Left ventricle myocardium inferior (tissue), 1 donor: Measurements from ENCODE around the gene BAG1. TPM values are rescaled to one million over a fixed set of nuclear protein-coding genes. Genes with fewer than 3 reads are reported as not detected.

Experiments
- DNase-seq: peaks from one replicate; pipeline ENCODE4 v3.0.0-alpha.2; 2020
- H3K27ac ChIP-seq: fragments of 200-600 bp; replicated peaks from 2 replicates; pipeline ENCODE4 v1.8.0; 2021
- H3K27me3 ChIP-seq: fragments of 200-600 bp; 2 replicates; pipeline ENCODE4 v1.8.0; 2021; ENCODE audit warnings: low read depth
- H3K36me3 ChIP-seq: fragments of 200-600 bp; 2 replicates; pipeline ENCODE4 v1.8.0; 2021
- H3K4me1 ChIP-seq: fragments of 200-600 bp; 2 replicates; pipeline ENCODE4 v1.8.0; 2021
- H3K4me3 ChIP-seq: fragments of 200-600 bp; 2 replicates; pipeline ENCODE4 v1.8.0; 2021; ENCODE audit warnings: mild to moderate bottlenecking, moderate library complexity
- H3K9me3 ChIP-seq: fragments of 200-600 bp; replicated peaks from 2 replicates; pipeline ENCODE4 v1.8.0; 2021
- intact Hi-C: fragments of 100-400 bp; cut with micrococcal nuclease; formaldehyde crosslinking; loops from one replicate; pipeline ENCODE4 v1.11.0; 2022
- total RNA-seq: library from RNA; stranded (reverse); fragmentation: NEBNext Ultra II Directional; extraction: Animal tissue kit (Norgen Biotek cat#: 25700); gene quantifications from one replicate; pipeline ENCODE4 v1.2.1, GENCODE V29; 2021
- TF ChIP-seq, protein P1 (sequence below): fragments of 200-600 bp; IDR thresholded peaks from 2 replicates; pipeline ENCODE4 v1.8.0; 2021; ENCODE audit warnings: antibody characterized with exemption, mild to moderate bottlenecking, borderline replicate concordance
- donor health status: DM: no; HTN: yes; CAD: no; lungs with severe emphysema.

BAG1 gene
- total RNA-seq, 1 donor from 2014 or later, result 138 TPM

DNA sequence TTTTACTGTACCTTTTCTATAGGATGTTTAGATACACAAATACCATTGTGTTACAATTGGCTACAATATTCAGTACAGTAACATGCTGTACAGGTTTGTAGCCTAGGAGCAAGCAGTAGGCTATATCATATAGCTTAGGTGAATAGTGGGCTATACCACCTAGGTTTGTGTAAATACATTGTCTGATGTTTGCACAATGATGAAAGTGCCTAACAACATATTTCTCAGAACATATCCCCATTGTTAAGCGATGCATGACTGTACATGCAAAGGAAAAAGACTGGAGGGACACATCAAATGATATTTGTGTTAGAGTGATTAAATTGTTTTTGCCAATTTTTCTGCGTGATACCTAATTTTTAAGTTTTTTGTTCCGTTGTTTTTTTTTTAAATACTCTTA is 5.6 kb upstream of the BAG1 start:
- no peaks in the 10 kb centered on the region for H3K9me3 ChIP-seq
- no peak for DNase-seq
- H3K4me1 ChIP-seq, result peaks cover 20% of the 10 kb centered on the region
- H3K27me3 ChIP-seq, result no peaks in the 10 kb centered on the region
- no peak overlapping the region for H3K4me3 ChIP-seq
- intact Hi-C loops, result no loop called here
- H3K36me3 ChIP-seq, result peaks cover 86% of the 10 kb centered on the region
- no peak overlapping the region for H3K27ac ChIP-seq
- TF ChIP-seq, protein P1, sequence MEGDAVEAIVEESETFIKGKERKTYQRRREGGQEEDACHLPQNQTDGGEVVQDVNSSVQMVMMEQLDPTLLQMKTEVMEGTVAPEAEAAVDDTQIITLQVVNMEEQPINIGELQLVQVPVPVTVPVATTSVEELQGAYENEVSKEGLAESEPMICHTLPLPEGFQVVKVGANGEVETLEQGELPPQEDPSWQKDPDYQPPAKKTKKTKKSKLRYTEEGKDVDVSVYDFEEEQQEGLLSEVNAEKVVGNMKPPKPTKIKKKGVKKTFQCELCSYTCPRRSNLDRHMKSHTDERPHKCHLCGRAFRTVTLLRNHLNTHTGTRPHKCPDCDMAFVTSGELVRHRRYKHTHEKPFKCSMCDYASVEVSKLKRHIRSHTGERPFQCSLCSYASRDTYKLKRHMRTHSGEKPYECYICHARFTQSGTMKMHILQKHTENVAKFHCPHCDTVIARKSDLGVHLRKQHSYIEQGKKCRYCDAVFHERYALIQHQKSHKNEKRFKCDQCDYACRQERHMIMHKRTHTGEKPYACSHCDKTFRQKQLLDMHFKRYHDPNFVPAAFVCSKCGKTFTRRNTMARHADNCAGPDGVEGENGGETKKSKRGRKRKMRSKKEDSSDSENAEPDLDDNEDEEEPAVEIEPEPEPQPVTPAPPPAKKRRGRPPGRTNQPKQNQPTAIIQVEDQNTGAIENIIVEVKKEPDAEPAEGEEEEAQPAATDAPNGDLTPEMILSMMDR, result no peak

DNA sequence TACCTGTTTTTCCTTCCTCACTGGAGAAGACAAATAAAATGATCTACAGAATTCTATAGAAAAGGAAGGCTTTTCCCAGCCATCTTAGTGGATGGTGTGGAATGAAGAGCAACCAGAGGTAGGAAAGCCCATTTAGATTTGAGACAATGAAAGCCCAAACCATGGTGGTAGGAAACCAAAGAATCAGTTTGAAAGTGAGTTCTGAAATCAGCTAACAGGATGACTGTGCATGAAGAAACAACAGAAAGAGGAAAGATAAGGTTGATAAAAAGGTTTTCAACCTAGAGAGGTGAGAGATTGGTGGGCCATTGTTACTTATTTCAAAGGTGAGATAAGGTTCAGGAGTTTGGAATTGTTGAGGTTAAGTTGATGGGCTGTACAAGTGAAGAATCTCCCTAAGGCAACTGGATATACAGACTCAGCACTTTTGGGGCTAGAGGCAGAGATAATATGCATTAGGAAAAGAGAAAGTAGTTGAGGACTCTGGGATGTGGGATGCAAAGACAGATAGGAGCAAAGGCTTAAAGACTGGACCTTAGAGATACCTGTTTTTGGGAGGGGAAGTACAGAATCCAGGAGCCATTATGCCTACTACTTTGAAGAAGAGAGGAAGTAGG is 2.8 kb upstream of the BAG1 start:
- no peaks in the 10 kb centered on the region for H3K9me3 ChIP-seq
- H3K27me3 ChIP-seq, result no peaks in the 10 kb centered on the region
- peaks cover 64% of the 10 kb centered on the region for H3K36me3 ChIP-seq
- H3K4me3 ChIP-seq, result no peak overlapping the region
- TF ChIP-seq, protein P1, result no peak
- H3K4me1 ChIP-seq, result peaks cover 44% of the 10 kb centered on the region
- no peak for DNase-seq
- no peak overlapping the region for H3K27ac ChIP-seq
- intact Hi-C loops, result no loop called here

DNA sequence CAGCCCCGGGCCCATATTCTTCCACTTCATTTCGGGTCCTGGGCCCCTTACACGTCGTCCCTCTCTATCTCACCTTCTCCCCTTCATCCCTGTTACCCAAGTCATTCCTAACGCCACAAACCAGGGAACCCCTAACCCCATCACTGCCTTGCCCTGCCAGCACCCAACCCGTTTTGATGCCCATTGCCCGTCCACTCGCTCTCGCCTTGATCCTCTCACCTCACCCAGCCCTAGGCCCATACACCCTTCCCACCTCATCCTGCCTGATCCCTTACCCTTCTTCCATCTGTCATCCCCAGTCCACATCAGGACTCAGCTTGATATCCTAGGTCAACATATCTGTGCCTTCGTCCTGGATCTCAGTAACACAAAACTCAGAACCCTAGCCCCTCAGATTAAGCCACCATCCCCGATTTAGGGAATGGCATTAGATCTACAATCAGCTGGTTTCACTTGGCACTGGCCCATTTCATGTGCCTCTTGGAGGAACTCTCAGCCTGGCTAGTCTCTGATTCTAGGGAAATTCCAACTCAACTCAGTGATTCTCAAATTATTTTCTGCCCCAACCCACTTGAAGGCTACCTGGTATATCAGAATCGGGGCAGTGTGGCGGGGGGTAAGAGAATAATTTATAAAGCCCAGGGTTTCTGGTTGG is 830 bp upstream of the BAG1 start:
- Histone ChIP-seq H3K4me3 (peak overlapping the region; percentile 79), H3K4me1 (peaks cover 51% of the 10 kb centered on the region), H3K27me3 (no peaks in the 10 kb centered on the region), H3K9me3 (no peaks in the 10 kb centered on the region), H3K27ac (peak overlapping the region; percentile 96), H3K36me3 (peaks cover 64% of the 10 kb centered on the region)
- TF ChIP-seq, protein P1, result no peak
- no peak for DNase-seq
- intact Hi-C loops, result no loop called here

DNA sequence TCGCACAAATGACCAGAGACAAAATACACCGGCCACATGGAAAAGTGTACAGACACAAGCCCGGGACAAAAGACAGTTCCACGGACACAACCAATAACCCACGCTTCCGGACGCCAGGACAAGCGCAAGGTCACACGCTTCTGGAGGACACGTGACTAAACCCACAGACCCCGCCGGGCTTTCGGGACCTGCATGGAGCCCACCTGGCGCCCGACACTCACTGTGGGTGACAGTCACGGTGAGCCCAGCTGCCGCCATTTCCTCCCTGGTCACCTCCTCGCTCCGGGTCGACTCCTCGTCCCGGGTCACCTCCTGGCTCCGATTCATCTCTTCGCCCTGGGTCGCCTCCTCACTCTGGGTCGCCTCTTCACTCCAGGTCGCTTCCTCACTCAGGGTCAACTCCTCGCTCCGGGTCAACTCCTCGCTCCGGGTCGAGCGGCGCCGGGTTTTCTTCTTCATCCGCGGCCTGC is 470 bp downstream of the BAG1 start:
- TF ChIP-seq, protein P1, result no peak
- H3K27me3 ChIP-seq, result no peaks in the 10 kb centered on the region
- H3K4me3 ChIP-seq, result peak overlapping the region; percentile 79
- peak; percentile 54 for DNase-seq
- H3K27ac ChIP-seq, result peak overlapping the region; percentile 96
- intact Hi-C loops, result no loop called here
- H3K4me1 ChIP-seq, result peaks cover 53% of the 10 kb centered on the region
- H3K36me3 ChIP-seq, result peaks cover 64% of the 10 kb centered on the region
- no peaks in the 10 kb centered on the region for H3K9me3 ChIP-seq

DNA sequence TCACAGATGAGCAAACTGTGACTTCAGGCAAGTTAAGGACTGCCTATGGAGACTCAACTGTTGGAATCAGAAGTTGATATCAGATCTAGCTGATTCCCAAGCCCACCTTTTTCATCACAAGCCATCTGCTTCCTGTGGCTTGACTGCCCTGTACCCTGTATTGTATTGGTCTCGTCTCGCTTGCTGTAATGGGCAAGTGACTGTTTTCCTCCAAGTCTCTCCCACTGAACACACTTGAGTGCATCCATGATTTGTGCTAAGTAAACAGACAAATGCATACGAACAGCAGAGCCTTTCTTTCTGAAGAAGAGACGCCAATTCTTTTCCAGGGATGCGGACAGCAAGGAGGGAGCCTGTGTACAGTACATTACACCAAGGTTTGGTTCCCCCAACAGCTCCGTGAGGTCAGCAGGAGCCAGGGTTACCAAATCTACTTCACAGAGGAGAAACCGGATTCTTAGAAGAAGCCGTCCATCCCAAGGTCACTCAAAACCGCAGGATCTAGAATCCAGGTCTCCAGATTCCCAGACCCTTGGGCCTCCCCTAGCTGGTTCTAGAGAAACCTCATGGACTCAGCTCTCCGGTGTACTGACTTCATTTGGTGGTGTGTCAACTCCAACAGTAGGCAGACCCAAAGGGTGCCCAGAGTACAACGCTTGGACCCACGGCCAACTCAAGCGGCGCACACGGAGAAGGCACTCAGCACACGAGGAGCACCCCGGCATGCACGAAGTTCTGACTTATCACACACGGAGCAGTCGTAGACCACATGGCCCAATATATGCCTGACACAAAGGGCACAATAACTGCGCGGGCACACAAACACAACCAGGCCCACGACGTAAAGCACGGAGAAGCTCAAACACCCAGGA is 1.1 kb downstream of the BAG1 start:
- TF ChIP-seq, protein P1, result no peak
- Histone ChIP-seq H3K27me3 (no peaks in the 10 kb centered on the region), H3K36me3 (peaks cover 64% of the 10 kb centered on the region), H3K4me1 (peaks cover 58% of the 10 kb centered on the region), H3K9me3 (no peaks in the 10 kb centered on the region), H3K27ac (peak overlapping the region; percentile 96), H3K4me3 (peak overlapping the region; percentile 79)
- intact Hi-C loops, result no loop called here
- DNase-seq, result no peak
